Aorta (tissue), 5 donors: ENCODE results near the gene MBOAT1. TPM values are rescaled to one million over a fixed set of nuclear protein-coding genes. Genes with fewer than 3 reads are reported as not detected.

ENCODE experiments used
- ATAC-seq: fragments of 200-7000 bp; cut with Tn5 transposase; one replicate; pipeline ENCODE4 v1.9.1; 2022; ENCODE audit warnings: moderate library complexity; ENCODE audit not compliant: low FRiP score
- DNase-seq, 2 donors: peaks; one replicate each; pipeline ENCODE4 v3.0.0-alpha.2; 2020
- H3K27ac ChIP-seq, 2 donors: one replicate each; pipeline ENCODE4 v1.5.1; 2013; ENCODE audit warnings: low read length in 2 of 2, mild to moderate bottlenecking in 2 of 2, moderate library complexity in 2 of 2, control low read depth in 1 of 2, inconsistent platforms in 1 of 2, low read depth in 1 of 2
- H3K27me3 ChIP-seq, 2 donors: one replicate each; pipeline ENCODE4 v1.6.1; 2013; ENCODE audit warnings: control low read depth in 1 of 2, low read length in 1 of 2, mild to moderate bottlenecking in 1 of 2, moderate library complexity in 1 of 2; ENCODE audit not compliant: insufficient read depth in 2 of 2, control insufficient read depth in 1 of 2
- H3K36me3 ChIP-seq, 2 donors: one replicate each; pipeline ENCODE4 v1.6.1; 2013; ENCODE audit warnings: control low read depth in 1 of 2, low read length in 1 of 2, mild to moderate bottlenecking in 1 of 2; ENCODE audit not compliant: insufficient read depth in 2 of 2, control insufficient read depth in 1 of 2
- H3K4me1 ChIP-seq, 2 donors: one replicate each; pipeline ENCODE4 v1.6.1; 2013; ENCODE audit warnings: low read length in 2 of 2, control low read depth in 1 of 2, mild to moderate bottlenecking in 1 of 2, moderate library complexity in 1 of 2; ENCODE audit not compliant: insufficient read depth in 2 of 2, control insufficient read depth in 1 of 2
- H3K4me3 ChIP-seq, 2 donors: one replicate each; pipeline ENCODE4 v1.5.1; 2013; ENCODE audit warnings: low read length in 2 of 2, control low read depth in 1 of 2, mild to moderate bottlenecking in 1 of 2
- H3K9me3 ChIP-seq: one replicate; pipeline ENCODE4 v1.6.1; 2013; ENCODE audit warnings: mild to moderate bottlenecking, low read length; ENCODE audit not compliant: control insufficient read depth
- WGBS, 2 donors: extraction: QIAGEN DNeasy Blood & Tissue Kit; methylation state at CpG; one replicate each; pipeline ENCODE4 v1.1.7; 2013; 5-methylcytosine and 5-hydroxymethylcytosine counted together
- intact Hi-C, 2 donors: fragments of 100-400 bp; cut with DNase I; formaldehyde crosslinking; loops; one replicate each; pipeline versions ENCODE4 v1.14.2 to v1.15.0; 2022
- polyA plus RNA-seq, 2 donors: library from polyadenylated mRNA; stranded (reverse); fragments of 200-250 nt; gene quantifications; one replicate each; pipeline ENCODE4 v1.2.3, GENCODE V29; 2013
- total RNA-seq, 2 donors: library from RNA; stranded (reverse); fragmentation: NEBNext Ultra II Directional; extraction: Animal tissue kit (Norgen Biotek cat#: 25700); gene quantifications; one replicate each; pipeline ENCODE4 v1.2.1, GENCODE V29; 2021
- donor health status: healthy with polysubstance abuse.
- donor health status: Bipolar disorder and iron deficiency.
- donor health status: DM: no; HTN: no; CAD: no.
- donor health status: DM: no; HTN: no; CAD: no.
- donor health status: DM: yes; HTN: yes; CAD: no.

MBOAT1 gene
- total and polyA plus RNA-seq, 4 donors, result 2.5 to 13.8 (median 5.5) TPM

GRCh38 chr6:20211037-20211940 lies 980 bp downstream of the MBOAT1 start:
- no peaks in the 10 kb centered on the region for H3K36me3 ChIP-seq
- DNase-seq (no peak), ATAC-seq (no peak)
- no peaks in the 10 kb centered on the region for H3K4me1 ChIP-seq
- peak overlapping the region in 1 of 2 donors; percentile 40 for H3K27ac ChIP-seq
- no peaks in the 10 kb centered on the region for H3K9me3 ChIP-seq
- intact Hi-C loops, result no loop called here
- no peaks in the 10 kb centered on the region for H3K27me3 ChIP-seq
- WGBS, 2 donors, result 19 to 22% methylated on average over 17 of the region's 17 CpGs
- H3K4me3 ChIP-seq, result peak overlapping the region; percentile 40 to 94

- Histone ChIP-seq H3K4me3 (no peak overlapping the region), H3K36me3 (no peaks in the 10 kb centered on the region), H3K9me3 (no peaks in the 10 kb centered on the region), H3K27ac (no peak overlapping the region), H3K27me3 (no peaks in the 10 kb centered on the region), H3K4me1 (no peaks in the 10 kb centered on the region)
- DNase-seq (no peak), ATAC-seq (no peak)
- intact Hi-C loops, result no loop called here
- WGBS, 2 donors, result 49 to 53% methylated on average over 3 of the region's 3 CpGs
These were observed 2.1 kb downstream of the MBOAT1 start for GRCh38 chr6:20210158-20210557.

DNA sequence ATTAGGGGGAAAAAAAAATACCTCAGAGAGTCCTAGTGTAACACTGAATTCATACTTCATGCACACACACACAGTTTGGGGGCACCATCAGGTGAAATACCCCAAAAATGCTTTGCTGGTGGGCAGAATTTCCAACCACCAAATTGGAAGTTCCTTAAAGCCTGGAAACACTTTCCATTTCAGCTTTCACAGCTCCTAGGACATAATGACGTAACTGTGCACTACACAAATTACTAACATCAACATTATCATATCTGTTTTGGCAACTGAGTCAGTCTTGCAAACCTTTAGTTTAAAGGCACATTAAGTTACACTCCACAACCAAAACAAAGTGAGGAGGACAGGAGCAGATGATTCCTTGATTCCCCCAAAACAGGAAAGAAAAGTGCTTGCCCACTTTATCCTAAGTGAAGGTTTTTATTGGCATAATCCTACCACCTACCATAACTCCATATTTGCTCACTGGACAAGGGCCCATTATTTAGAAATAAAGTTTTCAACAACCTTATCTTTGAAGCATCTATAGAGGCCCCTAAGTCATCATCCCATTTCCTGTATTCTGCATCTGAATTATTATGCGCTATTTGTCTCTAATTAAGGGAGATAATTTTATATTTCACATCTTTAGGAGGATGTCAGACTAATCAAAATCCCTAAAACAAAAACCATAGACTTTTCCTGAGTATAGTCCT lies 3.4 kb downstream of the MBOAT1 start:
- H3K4me3 ChIP-seq, result no peak overlapping the region
- H3K36me3 ChIP-seq, result no peaks in the 10 kb centered on the region
- no peak for ATAC-seq
- intact Hi-C loops, result no loop called here
- no peak overlapping the region for H3K27ac ChIP-seq
- no peak for DNase-seq
- H3K27me3 ChIP-seq, result no peaks in the 10 kb centered on the region
- WGBS, 2 donors, result 63% methylated on average over 2 of the region's 2 CpGs
- H3K4me1 ChIP-seq, result no peaks in the 10 kb centered on the region
- H3K9me3 ChIP-seq, result no peaks in the 10 kb centered on the region

DNA sequence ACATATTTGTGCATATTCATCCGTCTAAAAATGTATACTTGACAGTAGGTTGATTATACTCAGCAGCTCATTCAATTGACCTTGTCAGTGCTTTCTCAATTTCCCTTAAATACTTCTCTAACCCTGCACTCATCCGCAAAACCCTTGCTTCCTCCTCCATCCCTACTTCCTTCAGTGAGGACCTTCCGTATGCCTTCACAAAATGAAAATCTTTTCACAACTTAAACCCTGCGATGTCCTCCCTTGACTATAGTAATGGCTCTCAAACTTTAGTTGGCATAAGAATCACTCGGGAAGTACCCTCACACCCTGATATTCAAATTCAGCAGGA lies 5.2 kb downstream of the MBOAT1 start:
- H3K4me1 ChIP-seq, result no peaks in the 10 kb centered on the region
- H3K4me3 ChIP-seq, result no peak overlapping the region
- H3K27me3 ChIP-seq, result no peaks in the 10 kb centered on the region
- no peak overlapping the region for H3K27ac ChIP-seq
- H3K9me3 ChIP-seq, result no peaks in the 10 kb centered on the region
- no peak for ATAC-seq
- 92 to 94% methylated on average over 5 of the region's 5 CpGs for WGBS, 2 donors
- no peaks in the 10 kb centered on the region for H3K36me3 ChIP-seq
- intact Hi-C loops, result no loop called here
- DNase-seq, result no peak

- ATAC-seq, result no peak
These were observed 6.5 kb downstream of the MBOAT1 start for GRCh38 chr6:20205722-20206161.

GRCh38 chr6:20204512-20204894 lies 7.8 kb downstream of the MBOAT1 start:
- Histone ChIP-seq H3K4me3 (no peak overlapping the region), H3K27ac (no peak overlapping the region), H3K9me3 (no peaks in the 10 kb centered on the region), H3K36me3 (no peaks in the 10 kb centered on the region), H3K27me3 (no peaks in the 10 kb centered on the region), H3K4me1 (no peaks in the 10 kb centered on the region)
- DNase-seq (no peak), ATAC-seq (no peak)
- intact Hi-C loops, result no loop called here
- WGBS, 2 donors, result 93 to 95% methylated on average over 4 of the region's 4 CpGs

More at GRCh38 chr6:20205722-20206161, 6.5 kb downstream of the MBOAT1 start:
- H3K4me1 ChIP-seq, result no peaks in the 10 kb centered on the region
- H3K36me3 ChIP-seq, result no peaks in the 10 kb centered on the region
- no peaks in the 10 kb centered on the region for H3K9me3 ChIP-seq
- H3K27ac ChIP-seq, result no peak overlapping the region
- no peak for DNase-seq
- H3K4me3 ChIP-seq, result no peak overlapping the region
- WGBS, 2 donors, result 84 to 86% methylated on average over 6 of the region's 6 CpGs
- intact Hi-C loops, result no loop called here
- no peaks in the 10 kb centered on the region for H3K27me3 ChIP-seq

DNA sequence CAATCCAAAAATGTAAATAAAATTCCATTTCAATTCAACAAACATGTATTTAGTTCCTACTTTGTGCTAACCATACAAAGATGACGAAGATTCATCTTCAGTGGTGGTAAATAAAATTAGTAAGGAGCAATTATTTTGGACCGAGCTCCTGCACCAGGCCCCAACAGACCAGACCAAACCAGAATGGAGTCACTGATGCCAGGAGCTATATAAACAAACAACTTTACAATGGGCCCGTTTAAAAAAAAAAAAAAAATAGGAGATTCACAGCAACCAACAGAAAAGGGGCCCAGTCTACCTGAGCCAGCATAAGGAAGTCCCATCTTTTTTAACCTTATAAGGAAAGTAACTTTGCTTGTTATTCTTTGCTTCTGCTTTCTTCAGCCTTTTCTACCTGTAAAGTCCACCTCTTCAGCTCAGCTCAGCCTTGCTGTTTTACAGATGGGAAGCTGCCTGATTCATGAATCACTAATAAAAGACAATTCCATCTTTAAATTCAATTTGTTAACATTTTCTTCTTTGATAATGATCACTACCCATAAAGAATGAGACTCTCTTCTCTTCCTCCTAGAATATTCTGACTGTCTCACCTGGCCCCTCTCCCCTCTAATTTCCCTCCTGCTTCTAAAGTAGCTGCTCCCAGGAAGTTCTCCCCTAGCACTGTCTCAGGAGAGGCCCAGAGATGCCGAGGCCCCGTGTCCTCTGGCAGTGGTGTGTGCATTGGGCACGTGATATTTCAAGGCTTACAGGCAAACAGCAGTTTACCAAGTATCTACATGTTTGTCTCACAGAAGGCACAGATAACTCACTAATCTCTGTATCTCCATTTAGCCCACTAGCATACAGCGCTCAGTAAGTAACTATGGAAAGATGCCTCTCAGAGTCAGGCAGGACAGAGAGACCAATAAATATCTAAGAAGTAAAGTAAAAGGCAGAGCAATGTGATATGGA lies 8.4 kb downstream of the MBOAT1 start:
- 78 to 82% methylated on average over 7 of the region's 7 CpGs for WGBS, 2 donors
- no peaks in the 10 kb centered on the region for H3K36me3 ChIP-seq
- ATAC-seq (no peak), DNase-seq (no peak)
- H3K27ac ChIP-seq, result no peak overlapping the region
- no peaks in the 10 kb centered on the region for H3K9me3 ChIP-seq
- H3K4me1 ChIP-seq, result no peaks in the 10 kb centered on the region
- H3K4me3 ChIP-seq, result no peak overlapping the region
- intact Hi-C loops, result no loop called here
- no peaks in the 10 kb centered on the region for H3K27me3 ChIP-seq

DNA sequence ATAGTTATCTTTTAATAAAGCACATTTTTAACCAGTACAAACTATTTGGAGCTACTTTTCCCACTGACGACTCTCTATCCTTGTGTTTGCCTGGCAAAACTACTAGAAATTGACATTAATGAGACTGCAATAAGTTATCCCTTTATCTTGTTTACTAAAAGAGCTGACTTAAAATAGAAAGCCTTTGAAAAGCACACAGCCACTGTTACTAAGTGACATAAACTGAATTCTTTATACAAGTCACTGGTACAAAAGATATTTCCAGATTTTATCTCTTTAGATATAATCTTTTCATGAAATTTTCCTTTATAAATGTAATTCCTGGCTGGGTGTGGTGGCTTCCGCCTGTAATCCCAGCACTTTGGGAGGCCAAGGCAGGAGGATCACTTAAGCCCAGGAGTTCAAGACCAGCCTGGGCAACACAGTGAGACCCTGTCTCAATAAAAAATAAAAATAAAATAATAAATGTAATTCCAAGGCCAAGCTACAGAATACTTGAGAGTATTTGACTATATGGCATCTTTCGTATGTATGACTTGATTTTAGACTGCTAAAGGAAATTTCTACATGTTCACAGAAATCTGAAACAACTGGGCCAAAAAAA lies 9.5 kb downstream of the MBOAT1 start:
- Histone ChIP-seq H3K27ac (no peak overlapping the region), H3K27me3 (no peaks in the 10 kb centered on the region), H3K9me3 (no peaks in the 10 kb centered on the region), H3K4me3 (no peak overlapping the region), H3K4me1 (no peaks in the 10 kb centered on the region), H3K36me3 (no peaks in the 10 kb centered on the region)
- intact Hi-C loops, result no loop called here
- ATAC-seq (no peak), DNase-seq (no peak)
- 63 to 69% methylated on average over 3 of the region's 3 CpGs for WGBS, 2 donors
